ENCODE results near the gene PRSS53. TPM values are rescaled to one million over a fixed set of nuclear protein-coding genes. Genes with fewer than 3 reads are reported as not detected.
A peak's percentile ranks its signal among the peaks of the same experiment; 100 is the strongest.

The PRSS53 gene
- total and polyA plus RNA-seq, 10 of the 15 experiments (the other 5 are each of a cell fraction or from before 2014, with no cell fraction given) = 0.35 to 3.4 (median 0.88) TPM; not detected in 2

DNA sequence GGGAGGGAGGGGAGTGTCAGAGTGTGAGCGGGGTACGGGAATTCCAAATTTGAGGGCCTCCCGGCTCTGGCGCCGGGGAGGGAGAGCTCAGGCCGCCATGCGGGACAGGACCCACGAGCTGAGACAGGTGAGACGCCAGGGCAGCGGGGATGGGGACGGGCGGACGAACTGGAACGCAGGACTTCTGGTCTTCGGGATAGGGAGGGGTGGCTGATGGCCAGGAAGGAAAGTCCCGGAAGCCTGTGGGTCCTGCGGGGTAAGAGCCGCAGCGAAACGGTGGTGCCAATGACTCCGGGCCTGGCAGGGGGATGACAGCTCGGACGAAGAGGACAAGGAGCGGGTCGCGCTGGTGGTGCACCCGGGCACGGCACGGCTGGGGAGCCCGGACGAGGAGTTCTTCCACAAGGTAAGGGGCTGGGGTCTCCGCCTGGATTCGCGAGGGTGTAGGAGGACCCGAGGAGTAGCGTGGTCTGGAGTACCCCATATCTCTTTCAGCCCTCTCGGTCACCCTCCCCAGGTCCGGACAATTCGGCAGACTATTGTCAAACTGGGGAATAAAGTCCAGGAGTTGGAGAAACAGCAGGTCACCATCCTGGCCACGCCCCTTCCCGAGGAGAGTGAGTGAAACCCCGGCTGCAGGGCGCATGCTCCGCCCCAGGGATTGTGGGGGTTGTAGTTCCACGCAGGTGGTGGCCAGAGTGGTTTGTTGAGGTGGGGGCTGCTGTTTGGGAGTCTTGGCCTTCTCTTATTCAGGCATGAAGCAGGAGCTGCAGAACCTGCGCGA, 54.8 kb downstream of the PRSS53 start (continued):
- peak; percentile 39 to 52; a peak in 2 of 4 replicates for TF ChIP-seq IKZF2 (IDR thresholded peaks at IDR 0.05)
- TF ChIP-seq, protein P1, sequence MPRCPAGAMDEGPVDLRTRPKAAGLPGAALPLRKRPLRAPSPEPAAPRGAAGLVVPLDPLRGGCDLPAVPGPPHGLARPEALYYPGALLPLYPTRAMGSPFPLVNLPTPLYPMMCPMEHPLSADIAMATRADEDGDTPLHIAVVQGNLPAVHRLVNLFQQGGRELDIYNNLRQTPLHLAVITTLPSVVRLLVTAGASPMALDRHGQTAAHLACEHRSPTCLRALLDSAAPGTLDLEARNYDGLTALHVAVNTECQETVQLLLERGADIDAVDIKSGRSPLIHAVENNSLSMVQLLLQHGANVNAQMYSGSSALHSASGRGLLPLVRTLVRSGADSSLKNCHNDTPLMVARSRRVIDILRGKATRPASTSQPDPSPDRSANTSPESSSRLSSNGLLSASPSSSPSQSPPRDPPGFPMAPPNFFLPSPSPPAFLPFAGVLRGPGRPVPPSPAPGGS (IDR thresholded peaks at IDR 0.05; ENCODE audit: borderline replicate concordance, insufficient read depth, low read depth, low read length, poor library complexity, severe bottlenecking) = no peak
- no peak for TF ChIP-seq CHD4 (IDR thresholded peaks at IDR 0.05)
- no peak for TF ChIP-seq CREB1 (IDR thresholded peaks at IDR 0.05; ENCODE audit: low read depth)
- no peak for TF ChIP-seq SUPT20H (IDR thresholded peaks at IDR 0.05; ENCODE audit: borderline replicate concordance, control insufficient read depth, low read depth, low read length)
- TF ChIP-seq TCF12 (IDR thresholded peaks at IDR 0.05; ENCODE audit: low read depth, low read length) = no peak
- no peak for TF ChIP-seq POLR2AphosphoS2 (IDR thresholded peaks at IDR 0.05; ENCODE audit: low read depth, low read length)
- no peak for TF ChIP-seq ETV6 (conservative IDR thresholded peaks at IDR 0.05 in 1 of 2, IDR thresholded peaks at IDR 0.05 in 1 of 2; ENCODE audit: borderline replicate concordance in 1 of 2, low read depth in 1 of 2)
- TF ChIP-seq NFYA (IDR thresholded peaks at IDR 0.05; ENCODE audit: borderline replicate concordance, low read depth, low read length) = no peak
- no peak for TF ChIP-seq BRCA1 (IDR thresholded peaks at IDR 0.05; ENCODE audit: low read depth, low read length)
- peak; percentile 56 for TF ChIP-seq SP1 (IDR thresholded peaks at IDR 0.05; ENCODE audit: low read depth, low read length)
- TF ChIP-seq CEBPB (IDR thresholded peaks at IDR 0.05; ENCODE audit: borderline replicate concordance in 1 of 2, low read depth in 2 of 2, low read length in 2 of 2) = no peak
- 0 out of 2 replicates have a peak, but pooled peaks have one; percentile 41 for TF ChIP-seq SIN3A (IDR thresholded peaks at IDR 0.05; ENCODE audit: low read depth, low read length)
- TF ChIP-seq STAT3 (IDR thresholded peaks at IDR 0.05; ENCODE audit: low read depth, low read length) = no peak
- no peak for TF ChIP-seq FOXK2 (IDR thresholded peaks at IDR 0.05)
- no peak for TF ChIP-seq POU2F2 (IDR thresholded peaks at IDR 0.05; ENCODE audit: borderline replicate concordance, low read depth, low read length)
- TF ChIP-seq MTA3 (IDR thresholded peaks at IDR 0.05; ENCODE audit: borderline replicate concordance, low read length) = no peak
- no peak for TF ChIP-seq TCF7 (IDR thresholded peaks at IDR 0.05; ENCODE audit: borderline replicate concordance)
- TF ChIP-seq NFYB (IDR thresholded peaks at IDR 0.05; ENCODE audit: insufficient read depth, low read depth, low read length) = no peak
- no peak for TF ChIP-seq ZNF622 (IDR thresholded peaks at IDR 0.05)
- TF ChIP-seq GATAD2B (conservative IDR thresholded peaks at IDR 0.05; ENCODE audit: low read depth) = peak; percentile 59; the same call in 1 of the 2 replicates
- TF ChIP-seq, protein P2, sequence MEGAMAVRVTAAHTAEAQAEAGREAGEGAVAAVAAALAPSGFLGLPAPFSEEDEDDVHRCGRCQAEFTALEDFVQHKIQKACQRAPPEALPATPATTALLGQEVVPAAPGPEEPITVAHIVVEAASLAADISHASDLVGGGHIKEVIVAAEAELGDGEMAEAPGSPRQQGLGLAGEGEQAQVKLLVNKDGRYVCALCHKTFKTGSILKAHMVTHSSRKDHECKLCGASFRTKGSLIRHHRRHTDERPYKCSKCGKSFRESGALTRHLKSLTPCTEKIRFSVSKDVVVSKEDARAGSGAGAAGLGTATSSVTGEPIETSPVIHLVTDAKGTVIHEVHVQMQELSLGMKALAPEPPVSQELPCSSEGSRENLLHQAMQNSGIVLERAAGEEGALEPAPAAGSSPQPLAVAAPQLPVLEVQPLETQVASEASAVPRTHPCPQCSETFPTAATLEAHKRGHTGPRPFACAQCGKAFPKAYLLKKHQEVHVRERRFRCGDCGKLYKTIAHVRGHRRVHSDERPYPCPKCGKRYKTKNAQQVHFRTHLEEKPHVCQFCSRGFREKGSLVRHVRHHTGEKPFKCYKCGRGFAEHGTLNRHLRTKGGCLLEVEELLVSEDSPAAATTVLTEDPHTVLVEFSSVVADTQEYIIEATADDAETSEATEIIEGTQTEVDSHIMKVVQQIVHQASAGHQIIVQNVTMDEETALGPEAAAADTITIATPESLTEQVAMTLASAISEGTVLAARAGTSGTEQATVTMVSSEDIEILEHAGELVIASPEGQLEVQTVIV (IDR thresholded peaks at IDR 0.05; ENCODE audit: borderline replicate concordance, partially characterized antibody) = no peak
- TF ChIP-seq CHD1 (IDR thresholded peaks at IDR 0.05; ENCODE audit: low read depth, low read length) = no peak
- TF ChIP-seq EZH2 (IDR thresholded peaks at IDR 0.05; ENCODE audit: borderline replicate concordance, control insufficient read depth, low read depth, low read length) = no peak
- no peak for TF ChIP-seq TBL1XR1 (IDR thresholded peaks at IDR 0.05; ENCODE audit: low read depth, low read length)
- TF ChIP-seq PAX5 (IDR thresholded peaks at IDR 0.05; ENCODE audit: borderline replicate concordance, low read depth, low read length) = 0 out of 2 replicates have a peak, but pooled peaks have one; percentile 23
- peak; percentile 84 for TF ChIP-seq NRF1 (conservative IDR thresholded peaks at IDR 0.05; ENCODE audit: low read depth, low read length)
- TF ChIP-seq FOXM1 (IDR thresholded peaks at IDR 0.05; ENCODE audit: low read depth, low read length) = no peak
- no peak for TF ChIP-seq JUNB (IDR thresholded peaks at IDR 0.05)

Data from GM12878 (cell line).